NB4 (cell line): ENCODE results near the gene ZSCAN12.

Experiments used
- MYC ChIP-seq: IDR thresholded peaks from 2 replicates; pipeline ENCODE4 v1.6.1; 2011; ENCODE audit warnings: low read depth, low read length
- POLR2A ChIP-seq: IDR thresholded peaks from 2 replicates; pipeline ENCODE4 v1.6.1; 2011; ENCODE audit warnings: mild to moderate bottlenecking; ENCODE audit not compliant: insufficient read length; ENCODE audit errors: extremely low read depth
- TF ChIP-seq, protein P1 (sequence below): IDR thresholded peaks from one replicate; pipeline ENCODE4 v1.5.1; 2012; ENCODE audit warnings: low read depth, low read length

DNA sequence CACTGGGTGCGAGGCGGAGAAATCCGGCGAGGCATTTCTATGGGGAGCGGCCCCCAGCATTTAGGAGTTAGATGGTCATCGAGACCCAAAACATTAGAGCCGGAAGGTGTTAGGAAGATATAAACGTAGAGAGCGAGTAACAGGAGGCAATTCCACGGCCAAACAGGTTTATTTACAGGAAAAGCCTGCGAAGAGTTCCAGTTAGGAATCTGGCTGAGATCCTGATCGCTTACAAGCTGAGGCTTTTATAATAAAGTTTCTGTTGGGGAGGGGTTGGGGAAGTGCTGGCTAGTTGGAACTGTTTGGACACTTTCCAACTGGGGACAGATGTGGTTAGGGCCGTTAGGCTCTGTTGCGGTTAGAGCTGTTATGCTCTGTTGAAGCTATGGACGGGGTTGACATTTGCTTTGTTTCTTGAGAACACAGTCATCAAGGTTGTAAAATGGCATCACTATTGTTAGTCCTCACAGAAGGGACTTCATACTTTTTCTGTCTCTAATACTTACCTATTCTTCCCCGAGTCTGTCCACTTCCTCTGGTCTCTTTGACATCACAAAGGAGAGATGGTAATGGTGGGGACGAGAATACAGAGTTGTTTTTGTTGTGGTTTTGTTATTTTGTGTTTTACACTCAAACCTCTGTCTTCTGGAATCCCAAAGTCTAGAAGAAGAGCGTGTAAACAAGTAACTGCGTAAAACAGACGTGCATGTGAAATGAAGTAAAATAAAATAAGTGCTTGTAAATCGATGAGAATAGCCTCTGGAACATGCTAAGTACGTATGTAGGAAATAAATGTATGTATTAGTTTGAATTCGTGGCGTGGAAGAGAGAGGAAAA is 63.0 kb downstream of the ZSCAN12 start:
- TF ChIP-seq, protein P1, sequence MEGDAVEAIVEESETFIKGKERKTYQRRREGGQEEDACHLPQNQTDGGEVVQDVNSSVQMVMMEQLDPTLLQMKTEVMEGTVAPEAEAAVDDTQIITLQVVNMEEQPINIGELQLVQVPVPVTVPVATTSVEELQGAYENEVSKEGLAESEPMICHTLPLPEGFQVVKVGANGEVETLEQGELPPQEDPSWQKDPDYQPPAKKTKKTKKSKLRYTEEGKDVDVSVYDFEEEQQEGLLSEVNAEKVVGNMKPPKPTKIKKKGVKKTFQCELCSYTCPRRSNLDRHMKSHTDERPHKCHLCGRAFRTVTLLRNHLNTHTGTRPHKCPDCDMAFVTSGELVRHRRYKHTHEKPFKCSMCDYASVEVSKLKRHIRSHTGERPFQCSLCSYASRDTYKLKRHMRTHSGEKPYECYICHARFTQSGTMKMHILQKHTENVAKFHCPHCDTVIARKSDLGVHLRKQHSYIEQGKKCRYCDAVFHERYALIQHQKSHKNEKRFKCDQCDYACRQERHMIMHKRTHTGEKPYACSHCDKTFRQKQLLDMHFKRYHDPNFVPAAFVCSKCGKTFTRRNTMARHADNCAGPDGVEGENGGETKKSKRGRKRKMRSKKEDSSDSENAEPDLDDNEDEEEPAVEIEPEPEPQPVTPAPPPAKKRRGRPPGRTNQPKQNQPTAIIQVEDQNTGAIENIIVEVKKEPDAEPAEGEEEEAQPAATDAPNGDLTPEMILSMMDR: no peak
- no peak for TF ChIP-seq POLR2A
- no peak for TF ChIP-seq MYC
